PFSK-1 (cell line): ENCODE data around the gene SLIT3.

Source experiments
- POLR2AphosphoS5 ChIP-seq: IDR thresholded peaks from 2 replicates; pipeline ENCODE4 v1.6.1; 2012; ENCODE audit warnings: low read depth, mild to moderate bottlenecking, control low read depth, low read length, moderate library complexity
- TAF1 ChIP-seq: IDR thresholded peaks from 2 replicates; pipeline ENCODE4 v1.6.1; 2012; ENCODE audit warnings: low read length, control low read depth, borderline replicate concordance; ENCODE audit not compliant: insufficient read depth

DNA sequence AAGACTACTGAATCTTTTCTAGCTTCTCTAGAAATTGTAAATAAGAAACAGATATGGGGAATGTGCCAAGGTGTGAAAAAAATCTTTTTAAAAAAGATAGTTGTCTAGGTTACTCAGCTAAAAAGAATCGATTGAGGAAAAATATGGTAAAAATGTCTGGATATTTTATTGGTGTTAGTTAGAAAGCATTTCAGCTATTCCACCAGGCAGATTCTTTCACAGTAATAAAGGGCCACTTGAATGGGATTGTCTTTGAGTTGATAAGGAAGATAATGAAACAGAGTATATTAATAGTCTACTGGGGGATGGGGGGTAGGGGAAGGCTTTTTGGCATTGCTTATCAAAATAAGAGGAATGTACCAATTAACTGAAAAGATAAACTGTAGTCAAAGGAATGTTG lies 51.9 kb downstream of the SLIT3 start:
- TF ChIP-seq POLR2AphosphoS5 (no peak), TAF1 (no peak)
